Trophoblast cell (in vitro differentiated cells and primary cell): ENCODE results near the gene SH3BP5.

ENCODE experiments used
- DNase-seq, 2 donors: peaks; one replicate each; pipeline ENCODE4 v3.0.0-alpha.2; 2016
- H2AFZ ChIP-seq: 2 replicates; pipeline ENCODE4 v1.6.1; 2013; ENCODE audit warnings: low read length, moderate library complexity, mild to moderate bottlenecking; ENCODE audit not compliant: insufficient read depth, poor library complexity
- H2AK5ac ChIP-seq: 2 replicates; pipeline ENCODE4 v1.6.1; 2013; ENCODE audit warnings: mild to moderate bottlenecking, low read length
- H2BK120ac ChIP-seq: 2 replicates; pipeline ENCODE4 v1.6.1; 2013; ENCODE audit warnings: low read length, mild to moderate bottlenecking, moderate library complexity; ENCODE audit not compliant: insufficient read depth, poor library complexity
- H2BK12ac ChIP-seq: 2 replicates; pipeline ENCODE4 v1.6.1; 2013; ENCODE audit warnings: mild to moderate bottlenecking, low read length, moderate library complexity
- H2BK5ac ChIP-seq: 2 replicates; pipeline ENCODE4 v1.6.1; 2013; ENCODE audit warnings: low read length, low read depth, moderate library complexity, mild to moderate bottlenecking; ENCODE audit not compliant: poor library complexity
- H3K14ac ChIP-seq: 2 replicates; pipeline ENCODE4 v1.6.1; 2013; ENCODE audit warnings: mild to moderate bottlenecking, low read length
- H3K18ac ChIP-seq: 2 replicates; pipeline ENCODE4 v1.6.1; 2013; ENCODE audit warnings: mild to moderate bottlenecking, low read length
- H3K23ac ChIP-seq: 2 replicates; pipeline ENCODE4 v1.6.1; 2013; ENCODE audit warnings: low read length
- H3K27ac ChIP-seq: 2 replicates; pipeline ENCODE4 v1.5.1; 2013; ENCODE audit warnings: low read depth, mild to moderate bottlenecking, inconsistent platforms, low read length, moderate library complexity
- H3K27me3 ChIP-seq: 2 replicates; pipeline ENCODE4 v1.6.1; 2013; ENCODE audit warnings: inconsistent platforms, mild to moderate bottlenecking, low read length, moderate library complexity; ENCODE audit not compliant: insufficient read depth
- H3K36me3 ChIP-seq, 2 experiments: 1 replicate in 1 of 2; 2 replicates in 1 of 2; pipeline ENCODE4 v1.6.1; 2013; ENCODE audit warnings: low read length in 2 of 2, mild to moderate bottlenecking in 2 of 2, moderate library complexity in 1 of 2; ENCODE audit not compliant: insufficient read depth in 2 of 2, control insufficient read depth in 1 of 2
- H3K4ac ChIP-seq: 2 replicates; pipeline ENCODE4 v1.6.1; 2013; ENCODE audit warnings: low read depth, mild to moderate bottlenecking, low read length, moderate library complexity
- H3K4me1 ChIP-seq, 2 experiments: 1 replicate in 1 of 2; 2 replicates in 1 of 2; pipeline ENCODE4 v1.6.1; 2013; ENCODE audit warnings: low read length in 2 of 2, mild to moderate bottlenecking in 2 of 2, moderate library complexity in 1 of 2; ENCODE audit not compliant: insufficient read depth in 2 of 2, control insufficient read depth in 1 of 2
- H3K4me2 ChIP-seq: 2 replicates; pipeline ENCODE4 v1.6.1; 2013; ENCODE audit warnings: inconsistent platforms, mild to moderate bottlenecking, low read length, moderate library complexity
- H3K4me3 ChIP-seq: 2 replicates; pipeline ENCODE4 v1.5.1; 2013; ENCODE audit warnings: mild to moderate bottlenecking, low read depth, low read length, inconsistent platforms
- H3K79me1 ChIP-seq: one replicate; pipeline ENCODE4 v1.6.1; 2013; ENCODE audit warnings: low read length
- H3K79me2 ChIP-seq: 2 replicates; pipeline ENCODE4 v1.6.1; 2013; ENCODE audit warnings: low read length, mild to moderate bottlenecking; ENCODE audit not compliant: control insufficient read depth, insufficient read depth, poor library complexity
- H3K9ac ChIP-seq: 2 replicates; pipeline ENCODE4 v1.6.1; 2013; ENCODE audit warnings: mild to moderate bottlenecking, low read length
- H3K9me3 ChIP-seq: 2 replicates; pipeline ENCODE4 v1.6.1; 2013; ENCODE audit warnings: low read depth, mild to moderate bottlenecking, control low read depth, inconsistent platforms, low read length; ENCODE audit not compliant: insufficient read depth
- H4K12ac ChIP-seq: 2 replicates; pipeline ENCODE4 v1.6.1; 2013; ENCODE audit warnings: low read depth, mild to moderate bottlenecking, low read length, moderate library complexity
- H4K8ac ChIP-seq: 2 replicates; pipeline ENCODE4 v1.6.1; 2013; ENCODE audit warnings: low read depth, mild to moderate bottlenecking, low read length, moderate library complexity
- H4K91ac ChIP-seq: one replicate; pipeline ENCODE4 v1.6.1; 2013; ENCODE audit warnings: low read depth, mild to moderate bottlenecking, low read length, moderate library complexity
- WGBS: extraction: QIAGEN DNeasy Blood & Tissue Kit; methylation state at CpG from one replicate; pipeline ENCODE4 v1.1.7; 2013; ENCODE audit warnings: missing lambda C conversion rate; ENCODE audit not compliant: insufficient read length, insufficient coverage; ENCODE audit errors: extremely low coverage; 5-methylcytosine and 5-hydroxymethylcytosine counted together

The SH3BP5 gene

DNA sequence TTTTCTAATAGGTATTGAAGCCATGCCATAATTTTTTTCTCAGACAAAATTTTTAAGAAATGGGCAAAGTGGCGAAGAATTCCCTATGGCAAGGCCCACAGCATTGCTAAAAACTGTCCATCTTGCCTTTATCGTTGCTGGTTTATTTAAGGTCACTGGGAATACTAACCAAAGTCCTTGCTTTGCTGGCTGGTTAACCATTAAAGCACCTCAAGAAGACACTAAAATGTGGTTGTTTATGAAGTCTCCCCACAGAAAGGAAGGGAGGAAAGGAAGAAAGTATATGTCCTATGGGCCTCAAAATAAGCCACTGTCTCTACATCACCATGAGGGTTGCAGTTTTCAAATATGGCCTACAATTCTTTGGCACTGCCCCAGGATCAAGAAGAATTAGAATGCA is 13.2 kb downstream of the SH3BP5 start:
- Histone ChIP-seq H3K18ac (no peak overlapping the region), H3K9me3 (no peaks in the 10 kb centered on the region), H4K12ac (no peak overlapping the region), H3K4me1 (peaks cover 30 to 42% of the 10 kb centered on the region in 2 experiments), H3K79me2 (peaks cover 32% of the 10 kb centered on the region), H3K9ac (no peak overlapping the region), H3K27ac (no peak overlapping the region), H3K23ac (no peak overlapping the region), H2AFZ (no peak overlapping the region), H3K36me3 (peaks cover 16 to 19% of the 10 kb centered on the region in 2 experiments), H2BK12ac (no peak overlapping the region), H3K27me3 (no peaks in the 10 kb centered on the region), H4K8ac (no peak overlapping the region), H3K4me3 (no peak overlapping the region), H3K79me1 (peaks cover 25% of the 10 kb centered on the region), H2BK120ac (no peak overlapping the region), H3K4me2 (no peak overlapping the region), H4K91ac (no peak overlapping the region), H2BK5ac (no peak overlapping the region), H2AK5ac (no peak overlapping the region), H3K14ac (no peak overlapping the region), H3K4ac (peak overlapping the region; percentile 41)
- no CpG with 5 or more reads among the region's 2 CpGs for WGBS
- no peak for DNase-seq

GRCh38 chr3:15318661-15319060 is 13.7 kb downstream of the SH3BP5 start:
- H3K18ac ChIP-seq: no peak overlapping the region
- no peak overlapping the region for H2BK5ac ChIP-seq
- H2AFZ ChIP-seq: no peak overlapping the region
- H3K9me3 ChIP-seq: no peaks in the 10 kb centered on the region
- H3K79me1 ChIP-seq: peaks cover 21% of the 10 kb centered on the region
- no peak overlapping the region for H2BK12ac ChIP-seq
- H2AK5ac ChIP-seq: no peak overlapping the region
- H3K23ac ChIP-seq: no peak overlapping the region
- no peak overlapping the region for H4K8ac ChIP-seq
- H3K4ac ChIP-seq: peak overlapping the region; percentile 40
- no peak overlapping the region for H3K14ac ChIP-seq
- no peaks in the 10 kb centered on the region for H3K27me3 ChIP-seq
- peaks cover 29 to 41% of the 10 kb centered on the region in 2 experiments for H3K4me1 ChIP-seq
- H4K91ac ChIP-seq: no peak overlapping the region
- peaks cover 32% of the 10 kb centered on the region for H3K79me2 ChIP-seq
- peaks cover 15 to 18% of the 10 kb centered on the region in 2 experiments for H3K36me3 ChIP-seq
- H3K27ac ChIP-seq: no peak overlapping the region
- H3K9ac ChIP-seq: no peak overlapping the region
- no peak overlapping the region for H2BK120ac ChIP-seq
- H4K12ac ChIP-seq: no peak overlapping the region
- no peak overlapping the region for H3K4me3 ChIP-seq
- DNase-seq: no peak
- no CpG with 5 or more reads among the region's 8 CpGs for WGBS
- H3K4me2 ChIP-seq: no peak overlapping the region

GRCh38 chr3:15316998-15317435 is 15.4 kb downstream of the SH3BP5 start:
- H3K4me1 ChIP-seq: peaks cover 21 to 33% of the 10 kb centered on the region in 2 experiments
- peaks cover 18% of the 10 kb centered on the region for H3K79me2 ChIP-seq
- H3K27ac ChIP-seq: no peak overlapping the region
- H3K79me1 ChIP-seq: peaks cover 9% of the 10 kb centered on the region
- no peak overlapping the region for H4K8ac ChIP-seq
- H2BK120ac ChIP-seq: no peak overlapping the region
- no peak overlapping the region for H3K14ac ChIP-seq
- H3K9me3 ChIP-seq: no peaks in the 10 kb centered on the region
- H2BK5ac ChIP-seq: no peak overlapping the region
- no peaks in the 10 kb centered on the region for H3K27me3 ChIP-seq
- WGBS: no CpG with 5 or more reads among the region's 5 CpGs
- H3K23ac ChIP-seq: no peak overlapping the region
- H3K9ac ChIP-seq: no peak overlapping the region
- H2BK12ac ChIP-seq: no peak overlapping the region
- peaks cover 4 to 11% of the 10 kb centered on the region in 2 experiments for H3K36me3 ChIP-seq
- peak overlapping the region; percentile 34 for H3K4ac ChIP-seq
- H3K4me3 ChIP-seq: no peak overlapping the region
- H4K12ac ChIP-seq: no peak overlapping the region
- no peak overlapping the region for H2AFZ ChIP-seq
- no peak overlapping the region for H3K4me2 ChIP-seq
- H2AK5ac ChIP-seq: no peak overlapping the region
- no peak overlapping the region for H3K18ac ChIP-seq
- H4K91ac ChIP-seq: no peak overlapping the region
- DNase-seq: no peak

GRCh38 chr3:15315003-15315402 is 17.4 kb downstream of the SH3BP5 start:
- peak overlapping the region; percentile 40 for H3K14ac ChIP-seq
- no peak overlapping the region for H2AFZ ChIP-seq
- H2BK120ac ChIP-seq: no peak overlapping the region
- no peak overlapping the region for H2AK5ac ChIP-seq
- H3K79me2 ChIP-seq: peaks cover 18% of the 10 kb centered on the region
- H3K23ac ChIP-seq: no peak overlapping the region
- peaks cover 14% of the 10 kb centered on the region for H3K79me1 ChIP-seq
- no peaks in the 10 kb centered on the region for H3K9me3 ChIP-seq
- H2BK12ac ChIP-seq: peak overlapping the region; percentile 32
- peaks cover 25 to 43% of the 10 kb centered on the region in 2 experiments for H3K4me1 ChIP-seq
- H3K18ac ChIP-seq: peak overlapping the region; percentile 33
- H3K36me3 ChIP-seq: peaks cover 7 to 14% of the 10 kb centered on the region in 2 experiments
- H3K9ac ChIP-seq: no peak overlapping the region
- peak overlapping the region; percentile 42 for H3K4ac ChIP-seq
- H2BK5ac ChIP-seq: peak overlapping the region; percentile 82
- H4K91ac ChIP-seq: no peak overlapping the region
- H4K12ac ChIP-seq: no peak overlapping the region
- H3K4me2 ChIP-seq: no peak overlapping the region
- H4K8ac ChIP-seq: peak overlapping the region; percentile 54
- peak overlapping the region; percentile 72 for H3K27ac ChIP-seq
- no peaks in the 10 kb centered on the region for H3K27me3 ChIP-seq
- no CpG with 5 or more reads among the region's 4 CpGs for WGBS
- no peak overlapping the region for H3K4me3 ChIP-seq
- no peak for DNase-seq
